Mesendoderm (in vitro differentiated cells): Measurements from ENCODE around the gene HADHA.

Source experiments
- DNase-seq: peaks from one replicate; pipeline ENCODE4 v3.0.0; 2013
- H2AK5ac ChIP-seq: 2 replicates; pipeline ENCODE4 v1.6.1; 2013; ENCODE audit warnings: low read length, inconsistent platforms
- H2BK120ac ChIP-seq: 2 replicates; pipeline ENCODE4 v1.6.1; 2013; ENCODE audit warnings: low read depth, mild to moderate bottlenecking, low read length, moderate library complexity, mixed read lengths
- H2BK15ac ChIP-seq: replicated peaks from 2 replicates; pipeline ENCODE4 v1.6.1; 2013; ENCODE audit warnings: low read depth, mild to moderate bottlenecking, moderate library complexity
- H2BK5ac ChIP-seq: 2 replicates; pipeline ENCODE4 v1.6.1; 2013; ENCODE audit warnings: low read length, inconsistent platforms
- H3K18ac ChIP-seq: 2 replicates; pipeline ENCODE4 v1.6.1; 2013; ENCODE audit warnings: mild to moderate bottlenecking, low read length, mixed read lengths
- H3K23ac ChIP-seq: one replicate; pipeline ENCODE4 v1.6.1; 2013; ENCODE audit warnings: low read length
- H3K27ac ChIP-seq: 2 replicates; pipeline ENCODE4 v1.5.1; 2013; ENCODE audit warnings: low read depth, mild to moderate bottlenecking, inconsistent platforms, low read length, moderate library complexity
- H3K27me3 ChIP-seq: 2 replicates; pipeline ENCODE4 v1.6.1; 2013; ENCODE audit warnings: low read length, control low read depth, mild to moderate bottlenecking, inconsistent platforms; ENCODE audit not compliant: insufficient read depth, poor library complexity
- H3K36me3 ChIP-seq: 2 replicates; pipeline ENCODE4 v1.6.1; 2013; ENCODE audit warnings: low read length, inconsistent platforms; ENCODE audit not compliant: control insufficient read depth, insufficient read depth
- H3K4ac ChIP-seq: one replicate; pipeline ENCODE4 v1.6.1; 2013; ENCODE audit warnings: low read depth, mild to moderate bottlenecking, low read length, moderate library complexity
- H3K4me1 ChIP-seq: 2 replicates; pipeline ENCODE4 v1.6.1; 2013; ENCODE audit warnings: low read depth, low read length, inconsistent platforms; ENCODE audit not compliant: control insufficient read depth
- H3K4me2 ChIP-seq: 2 replicates; pipeline ENCODE4 v1.6.1; 2013; ENCODE audit warnings: low read length
- H3K4me3 ChIP-seq: 2 replicates; pipeline ENCODE4 v1.5.1; 2013; ENCODE audit warnings: mild to moderate bottlenecking, low read length
- H3K56ac ChIP-seq: one replicate; pipeline ENCODE4 v1.6.1; 2013; ENCODE audit warnings: low read length
- H3K79me1 ChIP-seq: 2 replicates; pipeline ENCODE4 v1.6.1; 2013; ENCODE audit warnings: low read length, inconsistent platforms
- H3K79me2 ChIP-seq: 2 replicates; pipeline ENCODE4 v1.6.1; 2013; ENCODE audit warnings: mild to moderate bottlenecking, low read length; ENCODE audit not compliant: control insufficient read depth, insufficient read depth
- H3K9ac ChIP-seq: 2 replicates; pipeline ENCODE4 v1.6.1; 2013; ENCODE audit warnings: low read length, inconsistent platforms
- H4K5ac ChIP-seq: one replicate; pipeline ENCODE4 v1.6.1; 2013; ENCODE audit warnings: low read length
- H4K8ac ChIP-seq: one replicate; pipeline ENCODE4 v1.6.1; 2013; ENCODE audit warnings: low read depth, mild to moderate bottlenecking, control low read depth, low read length, moderate library complexity
- WGBS: extraction: QIAGEN DNeasy Blood & Tissue Kit; methylation state at CpG from one replicate; pipeline ENCODE4 v1.1.7; 2013; ENCODE audit warnings: low lambda C conversion rate, missing lambda C conversion rate; ENCODE audit not compliant: insufficient coverage; ENCODE audit errors: extremely low coverage; 5-methylcytosine and 5-hydroxymethylcytosine counted together

Gene HADHA

DNA sequence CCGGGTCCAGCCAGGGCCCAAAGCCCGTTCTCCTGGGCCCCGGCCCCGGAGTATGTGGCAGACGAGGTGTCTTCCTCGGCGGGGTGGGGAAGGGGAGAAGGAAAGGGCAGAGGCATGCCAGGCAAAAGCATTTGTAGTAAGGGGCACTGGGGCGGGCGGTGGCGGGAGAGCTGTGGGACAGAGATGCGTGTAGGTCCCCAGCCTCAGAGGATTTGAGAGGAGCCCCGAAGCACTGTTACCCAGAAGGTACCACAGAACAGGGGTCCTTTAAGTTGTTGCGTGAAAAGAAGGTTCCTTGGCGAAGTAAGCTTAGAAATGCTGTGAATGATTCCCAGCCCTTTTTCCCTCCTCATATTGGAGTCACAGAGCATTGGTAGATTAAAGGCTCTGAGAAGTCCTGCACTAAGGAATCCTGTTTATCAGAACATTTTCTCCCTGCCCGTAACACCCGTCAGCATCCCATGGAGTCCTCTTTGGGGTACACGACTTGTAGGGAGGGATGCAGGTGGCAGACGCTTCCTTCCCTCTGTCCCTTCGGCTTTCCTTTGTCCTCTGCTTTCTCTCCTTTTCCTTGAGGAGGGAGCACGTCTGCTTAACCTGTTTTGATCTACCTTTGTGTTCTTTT, 59.0 kb downstream of the HADHA start:
- peak overlapping the region; percentile 82 for H3K56ac ChIP-seq
- WGBS, result no CpG with 5 or more reads among the region's 20 CpGs
- peaks cover 2% of the 10 kb centered on the region for H3K36me3 ChIP-seq

GRCh38 chr2:26184555-26185303, 59.7 kb downstream of the HADHA start:
- Histone ChIP-seq H3K4me1 (no peaks in the 10 kb centered on the region), H3K56ac (peak overlapping the region; percentile 92), H3K9ac (peak overlapping the region; percentile 77), H2AK5ac (no peak overlapping the region), H2BK15ac (no peak overlapping the region), H3K23ac (peak overlapping the region; percentile 80), H3K36me3 (peaks cover 2% of the 10 kb centered on the region), H4K5ac (no peak overlapping the region), H3K4ac (no peak overlapping the region), H3K27me3 (no peaks in the 10 kb centered on the region), H3K18ac (peak overlapping the region; percentile 88), H3K79me1 (no peaks in the 10 kb centered on the region), H2BK120ac (no peak overlapping the region), H3K79me2 (no peaks in the 10 kb centered on the region), H3K4me3 (peak overlapping the region; percentile 30), H2BK5ac (no peak overlapping the region), H4K8ac (no peak overlapping the region), H3K27ac (no peak overlapping the region), H3K4me2 (peak overlapping the region; percentile 88)
- WGBS, result no CpG with 5 or more reads among the region's 114 CpGs
- peak; percentile 85 for DNase-seq

More for the DNA sequence above, 59.0 kb downstream of the HADHA start:
- H3K79me1 ChIP-seq, result no peaks in the 10 kb centered on the region
- no peak overlapping the region for H2BK5ac ChIP-seq
- H3K79me2 ChIP-seq, result no peaks in the 10 kb centered on the region
- H3K4me1 ChIP-seq, result no peaks in the 10 kb centered on the region
- peak overlapping the region; percentile 14 for H3K4me3 ChIP-seq
- no peak overlapping the region for H4K5ac ChIP-seq
- H3K18ac ChIP-seq, result peak overlapping the region; percentile 88
- H3K27me3 ChIP-seq, result no peaks in the 10 kb centered on the region
- no peak overlapping the region for H3K27ac ChIP-seq
- H2BK15ac ChIP-seq, result no peak overlapping the region
- H4K8ac ChIP-seq, result no peak overlapping the region
- no peak overlapping the region for H3K23ac ChIP-seq
- H2BK120ac ChIP-seq, result no peak overlapping the region
- H3K9ac ChIP-seq, result peak overlapping the region; percentile 67
- H2AK5ac ChIP-seq, result no peak overlapping the region
- H3K4me2 ChIP-seq, result peak overlapping the region; percentile 33
- H3K4ac ChIP-seq, result no peak overlapping the region
- DNase-seq, result no peak

- Histone ChIP-seq H3K4ac (no peak overlapping the region), H4K5ac (no peak overlapping the region), H3K18ac (no peak overlapping the region), H2AK5ac (no peak overlapping the region), H3K23ac (peak overlapping the region; percentile 84), H3K56ac (peak overlapping the region; percentile 92), H4K8ac (no peak overlapping the region), H3K4me1 (peaks cover 3% of the 10 kb centered on the region), H3K9ac (peak overlapping the region; percentile 77), H2BK15ac (no peak overlapping the region), H3K27me3 (no peaks in the 10 kb centered on the region), H3K79me2 (no peaks in the 10 kb centered on the region), H3K4me3 (peak overlapping the region; percentile 30), H3K36me3 (peaks cover 2% of the 10 kb centered on the region), H3K27ac (no peak overlapping the region), H3K4me2 (peak overlapping the region; percentile 88), H3K79me1 (no peaks in the 10 kb centered on the region), H2BK5ac (no peak overlapping the region), H2BK120ac (no peak overlapping the region)
- WGBS, result no CpG with 5 or more reads among the region's 34 CpGs
- no peak for DNase-seq
Measured at GRCh38 chr2:26184121-26184520, 60.3 kb downstream of the HADHA start.

DNA sequence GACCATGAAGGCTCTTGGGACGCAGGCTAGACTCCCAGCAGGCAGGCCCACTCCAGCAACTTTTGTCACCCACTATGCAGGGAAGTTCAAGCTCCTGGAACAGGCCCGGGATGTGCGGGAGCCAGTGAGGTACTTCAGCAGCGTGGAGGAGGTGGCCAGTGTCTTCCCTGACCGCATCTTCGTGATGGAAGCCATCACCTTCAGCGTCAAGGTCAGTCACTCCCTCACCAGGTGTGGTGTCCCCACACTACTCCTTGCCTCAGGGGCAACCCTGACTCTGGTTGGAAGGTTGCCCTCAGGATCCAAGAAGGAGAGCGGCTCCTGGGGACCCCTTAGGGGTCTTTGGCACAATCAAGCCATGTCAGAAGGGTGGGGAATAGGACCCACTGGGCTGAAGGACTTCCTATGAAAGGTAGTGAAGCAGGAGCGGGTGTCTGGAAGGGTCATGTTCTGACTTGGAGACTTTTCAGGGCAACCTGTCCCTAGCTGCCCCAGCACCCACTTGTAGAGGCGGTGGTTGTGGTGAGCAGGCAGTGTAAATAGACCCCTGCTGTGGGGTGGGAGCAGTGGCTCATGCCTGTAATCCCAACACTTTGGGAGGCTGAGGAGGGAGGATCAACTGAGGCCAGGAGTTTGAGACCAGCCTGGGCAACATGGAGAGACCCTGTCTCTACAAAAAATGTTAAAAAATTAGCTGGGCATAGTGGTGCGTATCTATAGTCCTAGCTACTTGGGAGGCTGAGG, 61.4 kb downstream of the HADHA start:
- H3K27ac ChIP-seq, result no peak overlapping the region
- H3K4me1 ChIP-seq, result peaks cover 4% of the 10 kb centered on the region
- no peak overlapping the region for H3K18ac ChIP-seq
- DNase-seq, result no peak
- no peaks in the 10 kb centered on the region for H3K27me3 ChIP-seq
- no peak overlapping the region for H3K4ac ChIP-seq
- no peaks in the 10 kb centered on the region for H3K79me2 ChIP-seq
- no peak overlapping the region for H3K9ac ChIP-seq
- peaks cover 2% of the 10 kb centered on the region for H3K36me3 ChIP-seq
- WGBS, result no CpG with 5 or more reads among the region's 11 CpGs
- no peak overlapping the region for H2AK5ac ChIP-seq
- H2BK5ac ChIP-seq, result no peak overlapping the region
- H2BK120ac ChIP-seq, result no peak overlapping the region
- H3K4me2 ChIP-seq, result no peak overlapping the region
- no peaks in the 10 kb centered on the region for H3K79me1 ChIP-seq
- no peak overlapping the region for H4K8ac ChIP-seq
- no peak overlapping the region for H4K5ac ChIP-seq
- no peak overlapping the region for H3K23ac ChIP-seq
- H2BK15ac ChIP-seq, result no peak overlapping the region
- no peak overlapping the region for H3K56ac ChIP-seq
- H3K4me3 ChIP-seq, result no peak overlapping the region

DNA sequence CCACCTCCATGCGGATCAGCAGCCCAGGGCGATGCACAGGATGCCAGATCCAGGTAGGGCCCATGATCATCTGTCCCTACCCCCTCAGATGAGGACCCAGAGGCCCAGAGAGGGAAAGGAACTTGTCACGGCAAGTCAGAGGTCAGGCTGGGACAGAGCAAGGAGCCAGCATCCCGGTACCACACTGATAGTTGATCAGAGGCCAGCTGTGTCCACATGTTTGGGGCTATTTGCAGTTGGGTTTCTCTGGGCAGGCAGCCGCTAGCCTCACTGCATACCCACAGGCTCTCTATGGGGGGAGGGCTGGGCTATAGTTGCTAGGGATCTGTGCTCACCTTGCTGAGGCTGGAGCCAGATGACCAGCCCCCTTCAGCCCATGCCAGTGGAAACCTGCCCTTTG, 62.0 kb downstream of the HADHA start:
- no CpG with 5 or more reads among the region's 5 CpGs for WGBS

More for the DNA sequence above, 62.0 kb downstream of the HADHA start:
- H3K36me3 ChIP-seq, result no peaks in the 10 kb centered on the region
- no peak overlapping the region for H3K4me2 ChIP-seq
- no peak overlapping the region for H3K4me3 ChIP-seq
- no peak overlapping the region for H3K56ac ChIP-seq
- H2BK15ac ChIP-seq, result no peak overlapping the region
- DNase-seq, result no peak
- no peak overlapping the region for H2AK5ac ChIP-seq
- H3K9ac ChIP-seq, result no peak overlapping the region
- no peaks in the 10 kb centered on the region for H3K79me2 ChIP-seq
- no peak overlapping the region for H3K27ac ChIP-seq
- H3K4me1 ChIP-seq, result peaks cover 4% of the 10 kb centered on the region
- no peaks in the 10 kb centered on the region for H3K79me1 ChIP-seq
- H3K18ac ChIP-seq, result no peak overlapping the region
- H3K4ac ChIP-seq, result no peak overlapping the region
- H3K23ac ChIP-seq, result no peak overlapping the region
- no peak overlapping the region for H4K5ac ChIP-seq
- no peaks in the 10 kb centered on the region for H3K27me3 ChIP-seq
- H4K8ac ChIP-seq, result no peak overlapping the region
- H2BK5ac ChIP-seq, result no peak overlapping the region
- H2BK120ac ChIP-seq, result no peak overlapping the region
